Fibroblast of lung (primary cell): ENCODE measurements around the gene DAPK1. TPM values are rescaled to one million over a fixed set of nuclear protein-coding genes. Genes with fewer than 3 reads are reported as not detected.
"Not testable (repeated sequence)": the region's sequence is repeated elsewhere in the genome, so short reads cannot be mapped to it uniquely, and the experiment has no call there.

Source experiments
- DNase-seq, 2 donors: peaks; one replicate each; pipeline versions ENCODE4 v3.0.0 to v3.0.0-alpha.2; 2010; ENCODE audit warnings: low read depth in 2 of 2
- H2AFZ ChIP-seq: 2 replicates; pipeline ENCODE4 v1.5.1; 2012; ENCODE audit warnings: low read length, control low read depth, inconsistent platforms
- H3K27ac ChIP-seq: 2 replicates; pipeline ENCODE4 v1.5.1; 2011; ENCODE audit warnings: low read length, control low read depth; ENCODE audit not compliant: insufficient read depth
- H3K27me3 ChIP-seq: 2 replicates; pipeline ENCODE4 v1.5.1; 2011; ENCODE audit warnings: mild to moderate bottlenecking, low read length; ENCODE audit not compliant: control insufficient read depth, insufficient read depth
- H3K36me3 ChIP-seq: 2 replicates; pipeline ENCODE4 v1.5.1; 2011; ENCODE audit warnings: low read length; ENCODE audit not compliant: control insufficient read depth, insufficient read depth
- H3K4me1 ChIP-seq: 2 replicates; pipeline ENCODE4 v1.5.1; 2011; ENCODE audit warnings: low read length; ENCODE audit not compliant: control insufficient read depth, insufficient read depth; ENCODE audit errors: extremely low read depth
- H3K4me2 ChIP-seq: 2 replicates; pipeline ENCODE4 v1.5.1; 2011; ENCODE audit warnings: low read length, control low read depth; ENCODE audit not compliant: insufficient read depth; ENCODE audit errors: extremely low read depth
- H3K4me3 ChIP-seq, 4 experiments: fragments of 200-600 bp in 1 of 4; sonication (generic) in 1 of 4; replicated peaks in 1 of 4; 2 replicates each; pipeline ENCODE4 v1.5.1; 2011 to 2016; ENCODE audit warnings: low read length in 4 of 4, low read depth in 3 of 4, mild to moderate bottlenecking in 3 of 4, control low read depth in 2 of 4, inconsistent platforms in 1 of 4, mixed read lengths in 1 of 4; ENCODE audit not compliant: insufficient read depth in 1 of 4; ENCODE audit errors: control extremely low read depth in 1 of 4
- H3K79me2 ChIP-seq: 2 replicates; pipeline ENCODE4 v1.5.1; 2012; ENCODE audit warnings: mild to moderate bottlenecking, low read length, inconsistent platforms; ENCODE audit not compliant: control insufficient read depth, insufficient read depth
- H3K9ac ChIP-seq: 2 replicates; pipeline ENCODE4 v1.5.1; 2011; ENCODE audit warnings: mild to moderate bottlenecking, low read length, control low read depth; ENCODE audit not compliant: insufficient read depth
- H3K9me3 ChIP-seq: 2 replicates; pipeline ENCODE4 v1.5.1; 2012; ENCODE audit warnings: low read depth, low read length; ENCODE audit not compliant: control insufficient read depth, insufficient read depth
- H4K20me1 ChIP-seq: 2 replicates; pipeline ENCODE4 v1.5.1; 2011; ENCODE audit warnings: low read length; ENCODE audit not compliant: control insufficient read depth, insufficient read depth; ENCODE audit errors: extremely low read depth
- CTCF ChIP-seq, 2 donors: IDR thresholded peaks in 1 of 2; conservative IDR thresholded peaks in 1 of 2; 1 replicate in 1 of 2; 2 replicates in 1 of 2; pipeline ENCODE4 v1.5.1; 2011 to 2012; ENCODE audit warnings: low read length in 2 of 2, control low read depth in 1 of 2, inconsistent platforms in 1 of 2, low read depth in 1 of 2, mild to moderate bottlenecking in 1 of 2
- EZH2 ChIP-seq: IDR thresholded peaks from 2 replicates; pipeline ENCODE4 v1.5.1; 2012; ENCODE audit warnings: low read length, control low read depth, mild to moderate bottlenecking; ENCODE audit errors: missing control alignments
- polyA plus RNA-seq, 2 donors: library from polyadenylated mRNA; depleted of rRNA in 1 of 2; stranded (reverse) in 1 of 2; unstranded in 1 of 2; fragments of >200 nt; gene quantifications; 2 replicates each; pipeline ENCODE4 v1.2.1, GENCODE V29; 2011 to 2012; ENCODE audit warnings: missing spikeins in 1 of 2
- total RNA-seq: library from RNA; depleted of rRNA; stranded (reverse); fragments of >200 nt; gene quantifications from 2 replicates; pipeline ENCODE4 v1.2.1, GENCODE V29; 2014

DAPK1 gene
- total and polyA plus RNA-seq, 2 donors (not counting 1 experiment from before 2014, with no cell fraction given), result 1.1 to 15.5 TPM

DNA sequence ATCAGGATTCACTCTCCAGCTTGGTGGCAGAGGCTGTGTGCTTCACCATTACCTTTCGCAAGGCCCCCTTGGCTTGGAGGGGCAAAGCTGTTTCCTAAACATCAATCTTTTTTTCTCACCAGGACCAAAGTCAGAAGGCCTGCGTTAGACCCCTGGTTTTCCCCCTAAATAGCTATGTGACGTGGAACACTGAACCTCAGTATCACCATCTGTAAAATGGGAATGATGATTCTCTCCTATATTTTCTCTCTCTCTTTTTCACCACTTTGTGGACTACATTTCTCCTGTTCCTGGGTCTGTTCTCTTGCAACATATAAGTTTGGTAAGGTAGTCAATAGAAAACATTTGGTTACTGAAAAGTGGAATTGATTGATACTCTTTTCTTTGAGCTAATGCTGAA lies 50.5 kb downstream of the DAPK1 start:
- H3K79me2 ChIP-seq, result no peaks in the 10 kb centered on the region
- H2AFZ ChIP-seq, result no peak overlapping the region
- H3K27me3 ChIP-seq, result no peaks in the 10 kb centered on the region
- no peaks in the 10 kb centered on the region for H3K9me3 ChIP-seq
- H3K4me3 ChIP-seq, result no peak overlapping the region
- H3K36me3 ChIP-seq, result no peaks in the 10 kb centered on the region
- no peak overlapping the region for H3K4me2 ChIP-seq
- H4K20me1 ChIP-seq, result no peaks in the 10 kb centered on the region
- no peak overlapping the region for H3K9ac ChIP-seq
- no peak for DNase-seq
- H3K27ac ChIP-seq, result no peak overlapping the region
- TF ChIP-seq CTCF (conservative IDR thresholded peaks at IDR 0.05 in 1 of 2, IDR thresholded peaks at IDR 0.05 in 1 of 2; ENCODE audit: low read depth in 1 of 2, low read length in 2 of 2), result no peak
- TF ChIP-seq EZH2, result no peak
- H3K4me1 ChIP-seq, result peaks cover 3% of the 10 kb centered on the region

DNA sequence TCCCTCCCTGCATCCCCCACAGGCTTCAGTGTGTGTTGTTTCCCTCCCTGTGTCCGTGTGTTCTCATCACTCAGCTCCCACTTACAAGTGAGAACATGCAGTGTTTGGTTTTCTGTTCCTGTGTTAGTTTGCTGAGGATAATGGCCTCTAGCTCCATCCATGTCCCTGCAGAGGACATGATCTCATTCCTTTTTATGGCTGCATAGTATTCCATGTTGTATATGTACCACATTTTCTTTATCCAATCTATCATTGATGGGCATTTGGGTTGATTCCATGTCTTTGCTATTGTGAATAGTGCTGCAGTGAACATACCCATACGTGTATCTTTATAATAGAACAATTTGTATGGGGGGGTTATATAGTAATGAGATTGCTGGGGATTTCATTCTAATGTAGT lies 51.4 kb downstream of the DAPK1 start:
- not testable (repeated sequence) for H3K4me3 ChIP-seq, H3K4me2 ChIP-seq, H3K27ac ChIP-seq, H3K36me3 ChIP-seq, H3K27me3 ChIP-seq, DNase-seq, H4K20me1 ChIP-seq, H3K9ac ChIP-seq, H2AFZ ChIP-seq, H3K79me2 ChIP-seq, H3K9me3 ChIP-seq, H3K4me1 ChIP-seq

GRCh38 chr9:87549791-87550190 lies 52.1 kb downstream of the DAPK1 start:
- DNase-seq, result no peak
- peaks cover 3% of the 10 kb centered on the region for H3K4me1 ChIP-seq
- no peaks in the 10 kb centered on the region for H3K9me3 ChIP-seq
- H3K79me2 ChIP-seq, result no peaks in the 10 kb centered on the region
- H2AFZ ChIP-seq, result no peak overlapping the region
- no peak overlapping the region for H3K4me3 ChIP-seq
- no peaks in the 10 kb centered on the region for H3K36me3 ChIP-seq
- TF ChIP-seq CTCF (conservative IDR thresholded peaks at IDR 0.05 in 1 of 2, IDR thresholded peaks at IDR 0.05 in 1 of 2; ENCODE audit: low read depth in 1 of 2, low read length in 2 of 2) (no peak), EZH2 (no peak)
- H3K9ac ChIP-seq, result no peak overlapping the region
- no peak overlapping the region for H3K4me2 ChIP-seq
- no peak overlapping the region for H3K27ac ChIP-seq
- H3K27me3 ChIP-seq, result no peaks in the 10 kb centered on the region
- H4K20me1 ChIP-seq, result no peaks in the 10 kb centered on the region
